HG03575 (cell line): ENCODE results near the gene SSR3.

Experiments
- ATAC-seq: cut with Tn5 transposase; IDR thresholded peaks from one replicate; pipeline ENCODE4 v1.9.1; 2021; ENCODE audit not compliant: unreplicated experiment, insufficient number of reproducible peaks, low FRiP score; ENCODE audit errors: extremely low read depth

Gene SSR3

DNA sequence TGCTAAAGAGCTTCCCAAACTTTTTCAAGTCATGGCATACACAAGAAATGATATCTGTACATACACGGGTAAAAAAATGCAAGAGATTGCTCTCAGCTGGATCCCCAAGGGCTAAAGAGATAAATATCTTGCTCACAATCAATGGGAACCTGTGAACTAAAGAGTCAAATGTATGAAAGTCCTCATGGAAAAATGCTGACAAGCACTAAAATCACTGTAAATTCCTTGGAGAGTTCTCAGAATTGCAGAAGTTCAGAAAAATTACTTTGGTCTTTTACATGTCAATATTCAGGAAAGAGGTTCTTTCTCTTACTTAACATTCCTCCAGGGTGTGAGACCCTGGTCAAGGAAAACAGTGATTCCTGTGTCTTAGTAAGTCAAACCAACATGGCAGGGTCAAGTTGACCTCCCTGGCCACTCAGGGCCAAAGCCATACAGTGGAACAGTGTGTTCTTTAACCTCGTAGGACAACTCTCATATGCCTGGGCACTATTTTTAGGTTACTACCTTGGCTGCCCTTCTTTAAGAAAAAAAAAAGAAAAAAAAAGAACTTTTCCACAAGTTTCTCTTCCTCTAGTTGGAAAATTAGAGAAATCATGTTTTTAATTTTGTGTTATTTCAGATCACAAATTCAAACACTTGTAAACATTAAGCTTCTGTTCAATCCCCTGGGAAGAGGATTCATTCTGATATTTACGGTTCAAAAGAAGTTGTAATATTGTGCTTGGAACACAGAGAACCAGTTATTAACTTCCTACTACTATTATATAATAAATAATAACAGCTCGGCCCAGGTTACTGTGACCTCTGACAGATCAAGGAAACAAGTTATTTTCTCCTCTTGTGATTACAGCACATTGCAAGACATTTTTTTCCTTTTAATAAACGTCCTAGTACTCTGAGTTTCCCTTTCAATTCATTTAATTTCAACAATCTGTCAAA, 12.5 kb downstream of the SSR3 start:
- ATAC-seq: no peak

DNA sequence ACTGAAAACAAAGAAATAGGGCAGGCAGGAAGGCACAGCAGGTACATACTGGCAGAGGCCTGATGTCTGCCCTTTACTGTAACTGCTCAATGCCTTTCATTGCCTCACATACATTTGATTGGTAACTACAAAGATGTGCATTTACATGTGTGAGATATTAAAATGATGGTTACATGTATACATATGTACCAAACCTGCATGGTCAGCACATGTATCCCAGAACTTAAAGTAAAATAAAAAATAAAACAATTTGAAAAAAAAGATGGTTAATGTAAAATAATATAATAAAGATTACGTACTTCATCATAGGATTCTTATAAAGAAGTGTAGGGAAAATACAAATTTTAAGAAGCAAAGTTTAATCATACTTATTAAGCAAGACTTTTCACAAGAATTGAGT, 15.1 kb downstream of the SSR3 start:
- ATAC-seq: no peak

DNA sequence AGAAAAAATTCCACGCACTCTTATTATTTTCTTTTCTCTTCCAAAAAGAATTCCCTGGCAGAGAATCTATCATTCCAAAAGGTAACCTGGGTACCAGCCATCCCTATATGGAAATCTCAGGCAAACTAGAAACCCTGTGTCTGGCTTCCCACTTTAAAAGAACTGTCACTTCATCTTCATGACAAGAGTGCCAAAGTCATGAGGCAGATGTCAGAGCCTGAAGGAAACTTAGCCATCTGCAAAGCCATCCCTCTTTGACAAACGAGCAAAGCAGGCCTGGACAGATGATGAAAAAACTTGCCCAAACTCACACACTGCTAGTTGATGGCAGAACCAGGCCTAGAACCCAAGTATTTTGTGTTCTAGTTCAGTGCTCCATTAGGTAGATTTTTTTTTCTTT, 15.9 kb downstream of the SSR3 start:
- no peak for ATAC-seq

DNA sequence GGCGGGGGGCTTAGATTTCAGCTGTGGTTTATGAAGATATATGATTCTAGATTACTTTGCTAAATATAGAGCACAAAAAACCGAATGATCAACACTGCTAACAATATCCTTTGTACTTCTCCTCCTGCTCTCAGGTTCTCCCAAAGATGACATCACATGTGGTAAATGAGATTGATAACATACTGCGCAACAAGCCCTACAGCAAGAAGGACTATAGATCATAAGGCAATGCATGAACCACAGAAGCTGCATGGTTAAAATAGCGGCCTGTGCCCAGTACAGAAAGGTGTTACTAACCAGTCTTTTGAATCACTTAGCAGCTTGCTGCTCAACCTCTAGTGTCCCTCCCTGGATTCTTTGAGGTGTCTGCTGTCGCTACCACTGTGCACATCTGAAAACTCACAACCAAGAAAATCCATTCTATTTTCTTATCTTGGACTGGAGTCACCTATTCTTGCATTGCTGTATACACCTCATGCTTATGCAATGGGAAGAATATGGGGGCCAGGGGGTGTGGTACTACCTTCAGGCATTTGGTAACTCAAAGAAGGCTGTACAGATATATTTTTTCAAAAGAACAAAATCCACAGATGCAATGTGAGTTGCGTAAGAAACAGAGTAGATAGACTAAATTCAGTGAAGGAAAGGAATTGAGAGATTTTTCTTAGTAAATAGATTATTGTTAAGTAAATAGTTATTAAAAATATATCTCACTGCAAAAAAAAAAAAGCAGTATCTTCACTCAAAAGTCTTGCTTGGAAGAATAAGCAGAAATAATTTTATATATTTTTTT, 18.2 kb downstream of the SSR3 start:
- no peak for ATAC-seq

DNA sequence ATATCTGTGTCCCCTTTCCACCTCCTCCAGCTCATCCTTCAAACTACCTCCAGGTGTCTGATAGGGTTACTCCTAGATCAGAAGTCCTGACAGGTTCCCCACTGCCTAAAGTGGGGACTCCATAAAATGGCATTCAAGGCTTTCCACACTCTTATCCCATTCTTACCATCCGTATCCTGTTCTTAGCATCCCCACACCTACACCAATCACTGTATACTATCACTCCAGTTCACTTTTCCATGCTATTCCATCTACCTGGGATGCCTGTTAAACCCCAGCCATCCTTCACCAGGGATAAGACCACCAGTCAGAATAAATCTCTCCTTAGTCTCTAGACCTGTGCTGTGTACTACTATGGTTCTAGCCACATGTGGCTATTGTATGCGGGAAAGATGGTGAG, 19.1 kb downstream of the SSR3 start:
- ATAC-seq: no peak

DNA sequence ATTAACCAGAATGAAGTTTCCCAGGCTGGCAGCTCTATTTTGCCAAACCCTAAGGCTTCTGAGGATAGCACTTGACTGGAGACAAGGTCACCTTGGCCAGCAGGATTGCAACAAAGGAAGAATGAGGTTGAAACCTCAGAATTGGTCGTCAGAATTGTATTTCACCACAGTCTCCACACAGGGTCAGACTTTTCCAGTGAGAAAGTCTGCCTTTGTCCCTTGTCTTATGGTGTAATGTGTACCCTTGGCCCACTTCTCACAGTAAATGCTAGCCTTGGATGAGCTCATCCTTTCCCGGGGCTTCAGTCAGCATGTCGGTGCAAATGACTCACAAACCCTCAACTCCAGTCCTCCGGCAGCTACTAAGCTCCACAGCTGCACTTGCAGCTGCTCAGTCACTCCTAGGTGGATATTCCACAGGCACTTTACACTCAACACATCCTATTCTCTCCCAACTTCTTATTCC, 19.7 kb downstream of the SSR3 start:
- no peak for ATAC-seq

DNA sequence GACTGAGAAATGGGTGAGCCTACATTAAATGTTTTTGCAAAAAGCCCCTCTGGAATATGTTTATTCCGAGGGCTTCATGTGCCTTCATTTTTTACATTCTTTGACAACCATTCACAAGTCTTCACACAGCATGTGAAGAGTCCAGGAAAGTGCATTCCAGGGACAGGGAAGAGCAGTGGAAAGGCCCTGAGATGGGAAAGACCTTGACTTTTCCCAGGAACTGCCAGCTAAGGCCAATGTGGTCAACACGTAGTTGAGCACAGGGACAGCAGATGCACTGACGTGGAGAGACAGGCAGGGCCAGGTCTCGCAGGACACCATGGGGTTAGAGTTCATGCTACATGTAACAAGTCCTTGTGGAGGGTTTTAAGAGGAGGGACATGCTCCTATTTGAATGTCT, 21.7 kb downstream of the SSR3 start:
- ATAC-seq: no peak

DNA sequence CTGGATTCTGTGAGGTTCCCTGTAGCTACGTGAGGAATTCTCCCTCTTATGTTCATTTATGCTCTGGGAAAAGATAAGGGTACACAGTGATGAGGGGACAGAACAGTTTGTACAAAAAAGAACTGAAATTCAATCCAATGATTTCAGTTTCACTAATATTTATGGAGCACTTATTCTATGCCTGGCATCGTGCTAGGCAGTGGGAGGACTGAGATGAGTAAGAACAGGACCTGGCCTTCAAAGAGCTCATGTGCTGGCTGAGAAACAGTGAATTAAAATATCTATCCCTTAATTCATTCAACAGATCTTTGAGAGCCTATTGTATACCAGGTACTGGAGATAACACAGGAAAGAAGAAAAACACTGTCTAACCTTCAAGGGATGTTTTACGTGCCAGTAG, 22.2 kb downstream of the SSR3 start:
- no peak for ATAC-seq

DNA sequence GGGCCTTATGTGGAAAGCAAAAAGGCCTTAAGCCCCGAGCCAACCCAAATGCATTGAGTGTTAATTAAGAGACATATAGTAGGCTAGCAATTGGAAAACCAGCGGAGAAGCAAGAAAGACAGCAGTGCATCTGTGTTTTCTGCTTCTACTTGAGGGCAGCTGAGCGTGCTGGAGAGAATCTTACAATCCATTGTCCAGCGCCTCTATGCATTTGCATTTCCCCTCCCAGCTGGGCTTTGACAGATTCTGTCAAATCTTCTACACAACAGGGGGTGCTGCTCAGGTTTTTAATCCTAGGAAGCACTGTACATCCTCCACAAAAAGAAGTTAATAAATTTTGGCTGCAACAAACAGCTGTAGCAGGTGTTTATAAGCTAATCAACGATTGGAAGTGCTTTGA, 23.9 kb downstream of the SSR3 start:
- no peak for ATAC-seq

DNA sequence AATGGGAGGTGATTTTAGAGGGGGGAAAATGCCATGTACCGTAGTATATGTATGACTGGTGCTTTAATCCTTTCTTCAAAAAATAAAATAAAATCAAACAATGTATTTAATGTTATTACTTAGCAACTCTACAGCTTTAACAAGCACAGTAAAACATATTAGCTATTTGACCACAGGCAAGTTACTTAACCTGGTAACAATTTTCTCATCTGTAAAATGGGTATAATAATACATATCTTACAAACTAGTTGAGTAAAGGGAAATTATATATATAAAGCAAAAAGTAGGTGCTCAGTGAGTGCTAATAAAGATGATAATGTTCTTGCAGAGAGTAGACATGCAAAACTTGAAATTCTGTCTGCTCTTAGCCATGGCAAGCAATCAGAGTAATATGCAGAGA, 27.9 kb downstream of the SSR3 start:
- no peak for ATAC-seq

DNA sequence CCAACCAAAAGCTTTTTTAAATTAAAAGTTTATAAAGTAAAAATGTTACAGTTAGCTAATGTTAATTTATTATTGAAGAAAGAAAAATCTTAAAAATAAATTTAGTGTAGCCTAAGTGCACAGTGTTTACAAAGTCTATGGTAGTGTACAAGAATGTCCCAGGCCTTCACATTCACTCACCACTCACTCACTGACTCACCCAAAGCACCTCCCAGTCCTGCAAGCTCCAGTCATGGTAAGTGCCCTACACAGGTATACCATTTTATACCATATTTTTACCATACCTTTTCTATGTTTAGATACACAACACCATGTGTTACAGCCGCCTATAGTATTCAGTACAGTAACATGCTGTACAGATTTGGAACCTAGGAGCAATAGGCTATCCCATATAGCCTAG, 29.1 kb downstream of the SSR3 start:
- no peak for ATAC-seq

DNA sequence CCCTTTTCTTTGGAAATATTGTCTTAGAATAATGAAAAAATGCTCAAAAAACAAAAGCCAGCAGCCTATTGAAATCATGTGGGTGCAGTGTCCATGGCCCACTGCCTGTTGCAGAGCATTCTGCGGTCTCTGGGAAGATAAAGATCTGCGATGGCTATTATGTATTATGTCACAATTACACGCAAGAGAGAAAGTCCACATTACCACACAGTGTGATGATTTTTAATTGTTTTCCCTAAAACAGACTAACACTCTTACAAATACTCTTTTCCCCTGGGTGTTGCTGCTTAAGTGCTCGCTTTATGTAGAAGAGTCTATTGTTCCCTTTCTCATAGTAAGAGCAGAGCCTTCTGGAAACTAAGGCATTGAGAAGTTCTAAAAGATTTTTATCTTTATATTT, 32.2 kb downstream of the SSR3 start:
- no peak for ATAC-seq

DNA sequence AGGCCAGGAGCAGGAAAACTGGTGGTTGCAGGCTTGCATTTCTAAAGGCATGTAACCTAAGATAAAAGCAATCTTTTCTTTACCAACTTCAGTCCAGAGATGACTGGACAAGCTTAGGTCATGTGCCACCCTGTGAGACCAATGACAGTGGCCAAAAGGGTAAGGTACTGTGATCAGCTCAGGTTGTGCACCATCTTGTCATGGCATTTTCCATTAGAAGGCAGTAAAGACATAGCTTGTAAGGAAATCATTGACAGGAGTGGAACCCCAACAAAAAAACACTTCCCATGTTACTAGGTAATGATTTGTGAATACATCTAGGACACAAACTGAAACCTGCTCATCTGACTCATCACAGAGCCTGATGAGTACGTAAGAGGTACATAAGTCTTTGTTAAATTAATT, 35.2 kb downstream of the SSR3 start:
- ATAC-seq: peak; percentile 60

DNA sequence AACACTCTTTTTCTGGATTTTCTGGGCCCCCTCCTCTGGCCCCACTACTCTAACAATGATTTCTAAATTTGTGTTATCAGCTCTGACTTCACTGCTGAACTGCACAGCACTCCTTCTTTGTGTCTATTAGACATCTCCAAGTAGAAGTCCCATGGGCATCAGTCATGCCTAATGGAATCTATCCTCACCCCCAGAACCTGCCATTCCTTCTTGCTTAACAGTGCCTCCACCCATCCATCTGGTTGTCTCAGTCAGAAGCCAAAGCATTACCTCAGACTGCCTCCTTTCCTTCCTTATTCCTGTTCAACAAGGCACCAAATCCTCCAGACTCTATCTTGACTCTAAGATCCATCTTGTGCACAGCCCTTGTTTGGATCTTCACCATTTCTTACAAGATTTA, 36.2 kb downstream of the SSR3 start:
- ATAC-seq: no peak

DNA sequence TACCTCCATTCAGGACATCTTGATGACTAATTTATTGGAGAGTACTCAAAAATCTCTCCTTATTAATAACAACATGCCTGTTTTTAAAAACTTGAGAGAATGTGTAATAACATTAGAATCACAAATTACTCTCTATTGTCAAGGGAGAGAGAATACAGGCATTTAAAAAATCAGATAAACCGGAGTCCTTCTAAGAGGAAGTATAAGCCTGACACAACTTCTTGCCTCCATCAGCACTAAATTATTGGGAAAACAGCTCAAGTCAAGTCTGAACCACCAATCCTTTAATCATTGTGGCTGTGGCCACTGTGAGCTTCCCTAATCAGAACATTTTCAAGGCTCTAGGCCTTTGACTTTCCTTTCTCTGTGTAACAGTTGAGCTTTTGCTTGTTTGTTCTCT, 38.0 kb downstream of the SSR3 start:
- no peak for ATAC-seq

DNA sequence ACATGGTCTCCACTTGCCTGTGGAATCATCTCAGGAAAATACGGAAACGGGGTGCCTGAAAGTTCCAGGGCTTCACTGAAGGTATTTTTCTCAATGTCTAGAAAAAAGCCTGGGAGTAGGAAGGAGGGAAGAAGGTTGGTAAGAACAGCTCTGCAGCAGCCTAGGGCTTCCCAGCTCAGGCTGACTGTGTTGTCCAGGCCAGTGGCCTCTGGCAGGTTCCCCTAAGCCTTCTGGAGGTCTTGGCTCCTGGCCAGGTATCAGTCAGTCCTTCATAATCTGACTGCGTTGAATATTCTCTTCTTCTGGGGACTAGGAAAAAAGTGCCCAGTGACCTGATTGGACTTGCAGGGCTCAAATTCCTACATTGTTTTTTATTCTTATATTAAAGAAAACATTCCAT, 38.6 kb downstream of the SSR3 start:
- ATAC-seq: no peak

DNA sequence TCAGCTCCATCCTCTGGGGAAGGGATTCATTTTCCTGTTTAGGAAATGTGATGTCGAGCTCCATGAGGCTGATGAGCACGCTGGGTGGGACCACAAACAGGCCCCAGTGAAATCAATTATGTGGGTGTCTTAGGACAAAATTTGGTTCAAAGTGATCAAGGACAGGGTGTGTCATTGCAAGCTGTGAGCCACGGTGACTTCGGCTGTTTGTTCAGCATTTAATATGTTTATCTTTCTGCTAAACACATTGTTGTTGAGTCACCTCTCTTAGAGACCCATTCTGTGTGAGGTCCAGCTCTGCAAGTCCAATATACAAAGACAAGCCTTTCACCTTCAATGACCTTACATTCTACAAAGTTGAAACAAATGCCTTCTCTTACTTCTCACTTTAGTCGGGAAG, 41.3 kb downstream of the SSR3 start:
- ATAC-seq: no peak

DNA sequence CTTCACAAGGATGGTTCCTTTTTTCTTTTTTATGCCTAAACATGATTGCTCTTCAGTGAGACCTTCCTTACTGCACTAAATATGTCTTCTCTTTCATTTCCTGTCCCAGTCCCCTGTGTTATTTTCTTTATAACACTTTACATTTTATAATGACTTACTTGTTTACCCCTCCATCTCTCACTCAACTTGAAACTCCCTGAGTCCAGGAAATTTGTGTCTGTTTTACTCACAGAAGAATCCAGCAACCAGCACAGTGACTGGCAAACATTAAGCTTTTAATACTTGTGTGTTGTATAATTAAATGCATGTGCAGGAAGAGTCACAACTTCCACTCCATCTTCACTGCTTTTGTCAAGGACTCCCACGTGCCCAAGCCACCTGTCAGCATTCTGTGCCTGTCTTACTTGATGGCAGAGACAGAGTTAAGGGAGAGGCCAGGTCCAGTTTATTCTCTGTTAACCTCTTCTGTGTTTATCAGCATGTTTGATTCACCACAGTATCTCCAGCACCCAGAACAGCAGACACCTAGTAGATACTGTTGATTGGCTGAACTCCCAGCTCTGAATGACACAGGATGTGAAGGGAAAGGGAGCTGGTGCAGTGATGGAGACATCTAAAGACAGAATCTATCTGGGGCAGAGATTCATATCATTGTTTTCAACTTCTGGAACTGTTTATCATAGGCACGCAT, 42.8 kb downstream of the SSR3 start:
- no peak for ATAC-seq
